ENCODE results near the gene NRDC. TPM values are rescaled to one million over a fixed set of nuclear protein-coding genes. Genes with fewer than 3 reads are reported as not detected.

The NRDC gene
- total and polyA plus RNA-seq, 7 donors = 34.4 to 91.4 (median 71.0) TPM

DNA sequence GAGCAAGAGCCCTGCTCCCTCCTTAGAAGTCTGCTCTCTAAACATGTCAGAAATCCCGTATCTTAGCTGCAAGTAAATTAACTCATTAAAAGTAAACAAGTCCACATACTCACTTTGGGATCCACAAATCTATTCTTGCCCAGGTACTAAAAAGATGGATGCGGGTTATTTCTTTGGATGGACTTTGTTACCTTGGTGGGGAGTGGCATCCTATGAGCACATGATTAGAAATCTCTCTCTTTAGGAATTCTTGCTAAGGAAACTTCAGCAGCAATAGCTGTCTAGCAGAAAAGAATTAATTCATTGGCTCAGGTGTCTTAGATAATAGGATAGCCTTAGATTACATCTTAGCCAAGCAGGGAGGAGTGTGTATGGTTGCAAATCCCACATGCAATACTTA lies 25.2 kb downstream of the NRDC start:
- H3K36me3 ChIP-seq = no peaks in the 10 kb centered on the region
- H3K9me3 ChIP-seq = no peaks in the 10 kb centered on the region
- no peak overlapping the region for H3K4me3 ChIP-seq
- H3K27ac ChIP-seq = no peak overlapping the region
- no peak for DNase-seq
- no peaks in the 10 kb centered on the region for H3K27me3 ChIP-seq
- WGBS, 2 donors = 23 to 69% methylated on average over 2 of the region's 2 CpGs
- peaks cover 0 to 14% (median 9%) of the 10 kb centered on the region in 4 donors for H3K4me1 ChIP-seq
- intact Hi-C loops (cut with DNase I) = no loop called here
- TF ChIP-seq POLR2A (IDR thresholded peaks at IDR 0.05) = no peak
- TF ChIP-seq, protein P1, sequence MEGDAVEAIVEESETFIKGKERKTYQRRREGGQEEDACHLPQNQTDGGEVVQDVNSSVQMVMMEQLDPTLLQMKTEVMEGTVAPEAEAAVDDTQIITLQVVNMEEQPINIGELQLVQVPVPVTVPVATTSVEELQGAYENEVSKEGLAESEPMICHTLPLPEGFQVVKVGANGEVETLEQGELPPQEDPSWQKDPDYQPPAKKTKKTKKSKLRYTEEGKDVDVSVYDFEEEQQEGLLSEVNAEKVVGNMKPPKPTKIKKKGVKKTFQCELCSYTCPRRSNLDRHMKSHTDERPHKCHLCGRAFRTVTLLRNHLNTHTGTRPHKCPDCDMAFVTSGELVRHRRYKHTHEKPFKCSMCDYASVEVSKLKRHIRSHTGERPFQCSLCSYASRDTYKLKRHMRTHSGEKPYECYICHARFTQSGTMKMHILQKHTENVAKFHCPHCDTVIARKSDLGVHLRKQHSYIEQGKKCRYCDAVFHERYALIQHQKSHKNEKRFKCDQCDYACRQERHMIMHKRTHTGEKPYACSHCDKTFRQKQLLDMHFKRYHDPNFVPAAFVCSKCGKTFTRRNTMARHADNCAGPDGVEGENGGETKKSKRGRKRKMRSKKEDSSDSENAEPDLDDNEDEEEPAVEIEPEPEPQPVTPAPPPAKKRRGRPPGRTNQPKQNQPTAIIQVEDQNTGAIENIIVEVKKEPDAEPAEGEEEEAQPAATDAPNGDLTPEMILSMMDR (IDR thresholded peaks at IDR 0.05) = no peak
- no peak for TF ChIP-seq EP300 (IDR thresholded peaks at IDR 0.05)
- TF ChIP-seq POLR2AphosphoS5 (IDR thresholded peaks at IDR 0.05) = no peak

- Histone ChIP-seq H3K4me1 (peaks cover 0 to 14% (median 9%) of the 10 kb centered on the region in 4 donors), H3K9me3 (no peaks in the 10 kb centered on the region), H3K27me3 (no peaks in the 10 kb centered on the region), H3K4me3 (no peak overlapping the region), H3K27ac (no peak overlapping the region), H3K36me3 (no peaks in the 10 kb centered on the region)
- no peak for DNase-seq
- TF ChIP-seq EP300 (IDR thresholded peaks at IDR 0.05) (no peak), POLR2A (IDR thresholded peaks at IDR 0.05) (no peak), POLR2AphosphoS5 (IDR thresholded peaks at IDR 0.05) (no peak)
- TF ChIP-seq, protein P1 (IDR thresholded peaks at IDR 0.05) = no peak
- WGBS, 2 donors = 85 to 88% methylated on average over 5 of the region's 5 CpGs
- intact Hi-C loops (cut with DNase I) = no loop called here
Measured at GRCh38 chr1:51851882-51852396, 26.6 kb downstream of the NRDC start.

DNA sequence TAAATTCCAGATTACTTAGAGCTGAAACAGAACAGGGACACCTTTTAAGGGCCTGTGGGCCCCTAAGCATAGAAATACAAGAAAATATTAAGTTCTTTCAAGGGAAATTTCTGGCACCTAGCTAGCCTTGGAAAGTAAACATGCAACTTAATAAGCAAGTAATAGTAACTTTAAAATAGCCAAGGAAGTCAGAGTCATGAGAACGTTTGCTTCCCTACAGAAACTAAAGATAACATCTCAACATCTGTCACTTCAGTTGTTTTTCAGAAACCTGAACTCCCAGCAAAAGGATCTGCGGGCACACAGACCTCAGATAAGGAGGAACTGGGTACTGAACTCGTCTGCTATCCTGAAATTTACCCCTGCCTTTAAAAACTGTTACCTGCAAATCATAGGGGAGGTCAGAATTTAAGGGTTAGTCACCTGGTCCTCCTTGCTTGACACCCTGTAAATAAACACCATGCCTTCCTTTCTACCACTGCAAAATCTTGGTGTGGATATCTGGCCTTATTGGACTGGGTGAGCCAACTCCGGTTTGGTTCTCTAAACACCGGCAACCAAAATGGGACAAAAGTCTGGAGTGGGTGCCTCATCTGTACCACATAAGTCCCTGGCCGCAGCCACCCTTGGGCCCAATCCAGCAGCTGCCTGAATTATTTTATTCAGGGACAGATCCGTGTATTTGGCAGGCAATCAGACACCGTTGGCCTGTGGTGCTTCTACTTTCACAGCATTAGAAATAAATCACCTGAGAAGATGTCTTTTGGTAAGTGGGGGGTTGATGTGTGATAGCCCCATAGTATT lies 27.9 kb downstream of the NRDC start:
- Histone ChIP-seq H3K4me3 (no peak overlapping the region), H3K27ac (no peak overlapping the region), H3K4me1 (peaks cover 0 to 14% (median 9%) of the 10 kb centered on the region in 4 donors), H3K27me3 (no peaks in the 10 kb centered on the region), H3K9me3 (no peaks in the 10 kb centered on the region), H3K36me3 (no peaks in the 10 kb centered on the region)
- intact Hi-C loops (cut with DNase I) = no loop called here
- WGBS, 2 donors = 61 to 67% methylated on average over 8 of the region's 8 CpGs
- no peak for DNase-seq
- TF ChIP-seq EP300 (IDR thresholded peaks at IDR 0.05) (no peak), POLR2AphosphoS5 (IDR thresholded peaks at IDR 0.05) (no peak), POLR2A (IDR thresholded peaks at IDR 0.05) (no peak)
- TF ChIP-seq, protein P1 (IDR thresholded peaks at IDR 0.05) = no peak

DNA sequence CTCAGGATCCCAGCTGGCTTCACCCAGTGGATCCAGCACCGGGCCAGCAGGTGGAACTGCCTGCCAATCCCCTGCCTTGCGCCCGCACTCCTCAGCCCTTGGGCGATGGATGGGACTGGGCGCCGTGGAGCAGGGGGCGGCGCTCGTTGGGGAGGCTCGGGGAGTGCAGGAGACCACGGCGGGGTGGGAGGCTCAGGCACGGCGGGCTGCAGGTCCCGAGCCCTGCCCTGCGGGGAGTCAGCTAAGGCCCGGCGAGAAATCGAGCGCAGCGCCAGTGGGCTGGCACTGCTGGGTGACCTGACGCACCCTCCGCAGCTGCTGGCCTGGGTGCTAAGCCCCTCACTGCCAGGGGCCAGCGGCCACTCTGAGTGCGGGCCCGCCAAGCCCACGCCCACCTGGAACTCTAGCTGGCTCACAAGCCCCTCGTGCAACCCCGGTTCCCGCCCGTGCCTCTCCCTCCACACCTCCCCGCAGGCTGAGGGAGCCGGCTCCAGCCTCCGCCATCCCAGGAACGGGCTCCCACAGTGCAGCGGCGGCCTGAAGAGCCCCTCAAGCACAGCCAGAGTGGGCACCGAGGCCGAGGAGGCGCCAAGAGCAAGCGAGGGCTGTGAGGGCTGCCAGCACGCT lies 31.1 kb downstream of the NRDC start:
- H3K27ac ChIP-seq = no peak overlapping the region
- WGBS, 2 donors = 97 to 98% methylated on average over 42 of the region's 42 CpGs
- H3K9me3 ChIP-seq = no peaks in the 10 kb centered on the region
- H3K4me1 ChIP-seq = peaks cover 0 to 14% (median 10%) of the 10 kb centered on the region in 4 donors
- DNase-seq = no peak
- no peak for TF ChIP-seq EP300 (IDR thresholded peaks at IDR 0.05)
- TF ChIP-seq POLR2A (IDR thresholded peaks at IDR 0.05) = no peak
- TF ChIP-seq, protein P1 (IDR thresholded peaks at IDR 0.05) = no peak
- no peak for TF ChIP-seq POLR2AphosphoS5 (IDR thresholded peaks at IDR 0.05)
- no peaks in the 10 kb centered on the region for H3K36me3 ChIP-seq
- intact Hi-C loops (cut with DNase I) = no loop called here
- H3K4me3 ChIP-seq = no peak overlapping the region
- H3K27me3 ChIP-seq = no peaks in the 10 kb centered on the region

Data from sigmoid colon (tissue), 7 donors.